Measurements from ENCODE around the gene RDH11.

GRCh38 chr14:67744046-67744445, 48.5 kb upstream of the RDH11 start:
- TF ChIP-seq CTCF (optimal IDR thresholded peaks at IDR 0.05 in 1 of 3, IDR thresholded peaks at IDR 0.05 in 1 of 3, conservative IDR thresholded peaks at IDR 0.05 in 1 of 3; ENCODE audit: extremely low read depth in 1 of 3, insufficient read depth in 2 of 3, low read length in 3 of 3): no peak
- TF ChIP-seq EZH2 (IDR thresholded peaks at IDR 0.05; ENCODE audit: low read length): no peak
